Stimulated activated CD4-positive, alpha-beta T cell treated with anti-CD3 and anti-CD28 coated beads, Interleukin-2, amount 100 ng/mL, for 24 hours (primary cell): Measurements from ENCODE around the gene USP35.
"Not testable (repeated sequence)": the region's sequence is repeated elsewhere in the genome, so short reads cannot be mapped to it uniquely, and the experiment has no call there.

Source experiments
- DNase-seq, 2 donors: peaks; one replicate each; pipeline ENCODE4 v3.0.0-alpha.2; 2020

USP35 gene

GRCh38 chr11:78170874-78171549 is 17.7 kb upstream of the USP35 start:
- no peak for DNase-seq

- DNase-seq: no peak
These were observed 16.8 kb upstream of the USP35 start for GRCh38 chr11:78171951-78172350.

- DNase-seq: not testable (repeated sequence)
These were observed 12.9 kb upstream of the USP35 start for GRCh38 chr11:78175862-78176261.

GRCh38 chr11:78176605-78177141 is 12.0 kb upstream of the USP35 start:
- DNase-seq: no peak

GRCh38 chr11:78177216-78177615 is 11.5 kb upstream of the USP35 start:
- no peak for DNase-seq

- no peak for DNase-seq
These were observed 9.2 kb upstream of the USP35 start for GRCh38 chr11:78179459-78180071.

- DNase-seq: no peak
These were observed 8.0 kb upstream of the USP35 start for GRCh38 chr11:78180751-78181150.

GRCh38 chr11:78181185-78181584 is 7.5 kb upstream of the USP35 start:
- DNase-seq: no peak

- DNase-seq: peak; percentile 75 to 76
These were observed 1.1 kb upstream of the USP35 start for GRCh38 chr11:78187366-78188285.

GRCh38 chr11:78189174-78189724 is 530 bp downstream of the USP35 start:
- no peak for DNase-seq

- DNase-seq: no peak
These were observed 1.1 kb downstream of the USP35 start for GRCh38 chr11:78189851-78190250.

- no peak for DNase-seq
These were observed 1.7 kb downstream of the USP35 start for GRCh38 chr11:78190374-78190773.

GRCh38 chr11:78190871-78191538 is 2.3 kb downstream of the USP35 start:
- no peak for DNase-seq

GRCh38 chr11:78192223-78192719 is 3.6 kb downstream of the USP35 start:
- no peak for DNase-seq

- no peak for DNase-seq
These were observed 4.2 kb downstream of the USP35 start for GRCh38 chr11:78192911-78193351.

- no peak for DNase-seq
These were observed 5.1 kb downstream of the USP35 start for GRCh38 chr11:78193806-78194205.

- no peak for DNase-seq
These were observed 5.8 kb downstream of the USP35 start for GRCh38 chr11:78194490-78194889.

GRCh38 chr11:78195917-78196560 is 7.3 kb downstream of the USP35 start:
- DNase-seq: no peak

- no peak for DNase-seq
These were observed 8.0 kb downstream of the USP35 start for GRCh38 chr11:78196661-78197091.

- no peak for DNase-seq
These were observed 9.1 kb downstream of the USP35 start for GRCh38 chr11:78197816-78198215.

- DNase-seq: no peak
These were observed 10.4 kb downstream of the USP35 start for GRCh38 chr11:78199015-78199652.
